HG03469 (cell line): Measurements from ENCODE around the gene SULT2B1.
"Not testable (repeated sequence)": the region's sequence is repeated elsewhere in the genome, so short reads cannot be mapped to it uniquely, and the experiment has no call there.

Experiments used
- ATAC-seq: cut with Tn5 transposase; IDR thresholded peaks from one replicate; pipeline ENCODE4 v1.9.1; 2021; ENCODE audit warnings: mild to moderate bottlenecking, moderate library complexity, moderate number of reproducible peaks; ENCODE audit not compliant: unreplicated experiment

SULT2B1 gene

DNA sequence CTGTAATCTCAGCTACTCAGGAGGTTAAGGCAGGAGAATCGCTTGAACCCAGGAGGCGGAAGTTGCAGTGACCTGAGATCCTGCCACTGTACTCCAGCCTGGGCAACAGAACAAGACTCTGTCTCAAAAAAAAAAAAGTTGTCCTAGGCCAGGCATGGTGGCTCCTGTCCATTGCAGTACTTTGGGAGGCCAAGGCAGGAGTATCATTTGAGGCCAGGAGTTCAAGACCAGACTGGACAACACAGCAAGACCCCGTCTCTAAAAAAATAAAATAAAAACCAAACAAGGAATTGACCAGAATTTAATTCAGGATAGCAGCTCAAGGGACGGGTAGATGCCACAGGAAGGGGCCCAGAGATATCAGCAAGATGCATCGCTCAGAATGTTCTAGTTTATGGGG is 4.9 kb downstream of the SULT2B1 start:
- ATAC-seq: no peak

GRCh38 chr19:48558018-48558684 is 6.2 kb downstream of the SULT2B1 start:
- no peak for ATAC-seq

DNA sequence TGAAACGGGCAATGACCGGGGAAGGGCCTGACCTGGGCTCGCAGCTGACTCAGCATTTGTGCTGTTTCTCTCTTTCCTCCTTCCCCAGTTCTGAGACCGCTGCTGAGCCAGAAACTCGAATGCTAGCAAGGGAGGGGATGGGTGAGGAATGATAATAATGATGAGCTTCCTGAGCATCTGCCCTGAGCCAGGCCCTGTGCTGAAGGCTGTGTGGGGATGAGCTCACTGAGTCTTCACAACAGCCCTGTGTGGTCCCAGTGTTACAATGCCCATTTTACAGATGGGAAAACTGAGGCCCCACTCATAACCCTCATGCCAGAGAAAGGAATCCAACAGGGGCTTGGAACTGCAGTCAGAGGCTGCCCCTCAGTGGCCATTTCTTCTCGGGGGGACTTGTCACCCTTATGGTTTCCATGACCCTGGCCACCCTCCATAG is 8.1 kb downstream of the SULT2B1 start:
- ATAC-seq: no peak

GRCh38 chr19:48561412-48561811 is 9.4 kb downstream of the SULT2B1 start:
- ATAC-seq: no peak

- no peak for ATAC-seq
Observed at GRCh38 chr19:48565090-48565489, 13.1 kb downstream of the SULT2B1 start.

DNA sequence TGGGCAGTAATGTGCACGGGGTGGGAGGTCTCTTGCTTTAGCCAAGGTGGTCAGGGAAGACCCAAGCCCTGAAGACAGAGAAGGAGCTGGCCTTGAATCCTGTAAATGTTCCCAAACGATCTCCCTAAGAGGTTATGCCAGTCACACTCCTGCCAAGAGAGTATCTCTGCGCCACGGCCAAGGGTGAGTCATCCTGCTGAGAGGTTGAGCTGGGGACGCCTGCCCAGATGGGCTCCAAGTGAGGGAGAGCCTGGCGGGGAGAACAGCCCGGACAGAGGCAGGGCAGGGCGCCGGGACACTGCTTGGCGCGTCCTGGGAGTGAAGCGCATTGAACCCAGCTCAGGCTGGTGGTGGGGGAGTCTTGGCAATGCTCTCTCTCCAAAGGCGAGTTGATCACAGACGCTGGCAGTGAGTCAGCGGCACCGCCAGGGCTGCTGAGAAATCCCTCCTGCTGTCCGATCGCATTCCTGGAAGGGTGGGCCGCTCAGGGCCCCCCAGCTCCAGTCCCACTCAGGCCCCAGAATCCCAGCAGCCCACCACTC is 16.4 kb downstream of the SULT2B1 start:
- no peak for ATAC-seq

GRCh38 chr19:48569814-48570213 is 17.8 kb downstream of the SULT2B1 start:
- no peak for ATAC-seq

DNA sequence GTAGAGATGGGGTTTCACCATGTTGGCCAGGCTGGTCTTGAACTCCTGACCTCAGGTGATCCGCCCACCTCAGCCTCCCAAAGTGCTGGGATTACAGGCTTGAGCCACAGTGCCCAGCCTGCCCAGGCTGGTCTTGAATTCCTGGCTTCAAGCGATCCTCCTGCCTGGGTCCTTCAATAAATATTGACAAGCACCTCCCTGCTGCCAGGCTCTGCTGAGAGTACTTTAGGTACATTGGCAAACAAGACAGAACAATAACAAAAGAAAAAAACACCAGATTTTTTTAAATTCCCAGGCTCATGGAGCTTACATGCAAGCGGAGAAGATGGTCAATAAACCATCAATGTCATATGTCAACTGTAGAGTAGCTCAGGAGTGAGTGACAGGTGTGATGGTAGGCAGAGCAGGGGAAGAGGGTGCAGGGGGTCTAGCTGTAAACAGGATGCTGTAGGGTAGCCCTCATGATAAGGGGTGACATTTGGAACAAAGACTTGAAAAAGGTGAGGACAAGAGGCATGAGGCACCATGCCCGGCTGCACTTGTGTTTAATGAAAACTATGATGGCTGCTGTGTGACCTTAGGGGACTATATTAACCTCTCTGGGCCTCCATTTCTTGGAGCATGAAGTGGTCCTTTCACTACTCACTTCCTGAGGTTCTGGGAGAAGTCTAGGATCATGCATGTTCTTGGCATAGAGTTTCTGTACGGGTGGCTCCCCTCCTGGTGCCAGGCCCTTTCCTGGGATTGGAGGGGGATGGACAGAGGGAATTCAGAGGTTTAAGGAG is 19.6 kb downstream of the SULT2B1 start:
- ATAC-seq: no peak

GRCh38 chr19:48573163-48573505 is 21.2 kb downstream of the SULT2B1 start:
- ATAC-seq: no peak

GRCh38 chr19:48575931-48576622 is 24.1 kb downstream of the SULT2B1 start:
- ATAC-seq: no peak

DNA sequence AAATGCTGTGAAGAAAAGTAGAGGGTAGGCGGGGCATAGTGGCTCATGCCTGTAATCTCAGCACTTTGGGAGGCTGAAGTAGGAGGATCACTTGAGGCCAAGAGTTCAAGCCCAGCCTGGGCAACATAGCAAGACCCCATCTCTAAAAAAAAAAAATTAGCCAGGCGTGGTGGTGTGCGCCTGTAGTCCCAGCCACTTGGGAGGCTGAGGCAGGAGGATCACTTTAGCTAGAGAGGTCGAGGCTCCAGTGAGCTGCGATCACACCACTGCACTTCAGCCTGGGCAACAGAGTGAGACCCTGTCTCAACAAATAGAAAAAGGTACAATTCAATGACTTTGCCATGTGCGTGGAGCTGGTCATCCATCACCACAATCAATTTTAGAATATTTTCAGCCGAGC is 25.9 kb downstream of the SULT2B1 start:
- not testable (repeated sequence) for ATAC-seq

- no peak for ATAC-seq
Observed at GRCh38 chr19:48578891-48579290, 26.9 kb downstream of the SULT2B1 start.

DNA sequence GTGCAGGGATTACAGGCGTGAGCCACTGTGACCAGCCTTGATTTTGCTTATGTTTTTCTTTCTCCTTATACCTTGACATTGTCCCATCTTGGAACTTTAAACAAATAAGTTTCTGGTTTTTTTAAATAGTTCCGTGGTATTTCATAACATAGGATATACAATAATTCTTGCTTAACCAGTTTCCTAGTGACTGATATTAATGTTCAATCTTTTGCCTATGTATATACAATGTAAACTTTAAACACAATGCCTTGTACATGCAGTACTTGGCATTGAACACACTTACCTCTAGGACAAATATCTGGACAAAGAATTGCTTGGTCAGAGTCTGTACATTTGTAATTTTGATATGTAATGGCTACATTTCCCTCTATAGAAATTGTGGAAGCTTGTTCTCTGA is 30.2 kb downstream of the SULT2B1 start:
- no peak for ATAC-seq

GRCh38 chr19:48587387-48587786 is 35.4 kb downstream of the SULT2B1 start:
- no peak for ATAC-seq

GRCh38 chr19:48588670-48589401 is 36.9 kb downstream of the SULT2B1 start:
- no peak for ATAC-seq

DNA sequence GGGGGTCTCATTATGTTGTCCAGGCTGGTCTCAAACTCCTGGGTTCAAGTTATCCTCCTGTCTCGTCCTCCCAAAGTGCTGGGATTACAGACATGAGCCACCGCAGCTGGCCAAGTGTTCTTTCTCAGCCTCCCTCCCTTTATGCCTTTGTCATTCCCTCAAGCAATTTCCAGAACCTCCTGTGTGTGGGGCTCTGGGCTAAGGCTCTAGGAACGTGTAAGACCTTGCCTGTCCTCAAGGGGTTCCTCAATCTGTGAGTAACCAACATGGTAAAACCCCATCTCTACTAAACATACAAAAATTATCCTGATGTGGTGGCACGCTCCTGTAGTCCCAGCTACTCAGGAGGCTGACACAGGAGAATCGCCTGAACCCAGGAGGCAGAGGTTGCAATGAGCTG is 39.0 kb downstream of the SULT2B1 start:
- ATAC-seq: no peak

DNA sequence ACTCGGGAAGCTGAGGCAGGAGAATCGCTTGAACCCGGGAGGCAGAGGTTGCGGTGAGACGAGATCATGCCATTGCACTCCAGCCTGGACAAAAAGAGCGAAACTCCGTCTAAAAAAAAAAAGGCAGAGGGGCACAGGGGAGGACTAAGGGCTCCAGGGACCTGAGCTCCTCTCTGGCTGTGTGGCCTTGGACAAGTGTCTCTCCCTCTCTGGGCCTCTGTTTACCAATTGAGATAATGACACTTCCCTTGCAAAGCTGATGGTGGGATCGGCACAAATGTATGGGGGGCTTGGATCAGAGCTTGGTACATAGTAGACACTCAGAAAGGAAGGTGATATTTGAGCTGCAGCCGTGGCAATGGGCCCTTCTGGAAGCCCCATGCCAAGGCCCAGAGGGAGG is 43.2 kb downstream of the SULT2B1 start:
- ATAC-seq: no peak

- no peak for ATAC-seq
Observed at GRCh38 chr19:48595833-48596232, 43.9 kb downstream of the SULT2B1 start.

DNA sequence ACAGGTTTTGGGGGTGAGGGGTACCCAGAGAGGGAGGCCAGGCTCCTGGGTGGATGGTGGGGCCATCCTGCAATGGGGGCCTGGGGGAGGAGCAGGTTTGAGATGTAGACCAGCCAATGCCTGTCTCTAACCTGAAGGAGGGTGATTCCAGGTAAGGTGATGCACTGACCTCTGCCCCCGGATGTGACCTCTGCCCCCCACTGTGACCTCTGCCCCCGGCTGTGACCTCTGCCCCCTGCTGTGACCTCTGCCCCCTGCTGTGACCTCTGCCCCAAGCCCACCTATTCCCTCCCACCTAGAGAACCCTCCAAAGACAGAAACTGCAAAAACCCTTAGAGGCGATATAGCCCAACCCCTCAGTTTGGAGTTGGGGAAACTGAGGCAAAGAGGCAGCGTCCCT is 44.3 kb downstream of the SULT2B1 start:
- no peak for ATAC-seq

- no peak for ATAC-seq
Observed at GRCh38 chr19:48596679-48597465, 44.9 kb downstream of the SULT2B1 start.
